RWPE2 (cell line): ENCODE results near the gene PAQR5.
"Not testable (repeated sequence)": the region's sequence is repeated elsewhere in the genome, so short reads cannot be mapped to it uniquely, and the experiment has no call there.

Source experiments
- ATAC-seq: fragments of 200-7000 bp; cut with Tn5 transposase; 3 replicates; pipeline ENCODE4 v1.9.1; 2021; ENCODE audit warnings: low read depth
- DNase-seq: peaks from one replicate; pipeline ENCODE4 v3.0.0-alpha.2; 2020; ENCODE audit warnings: low spot score
- H3K27ac ChIP-seq: fragments of 450-650 bp; 2 replicates; pipeline ENCODE4 v1.5.1; 2017; ENCODE audit warnings: mild to moderate bottlenecking; ENCODE audit not compliant: poor library complexity, severe bottlenecking
- H3K27me3 ChIP-seq: fragments of 250-450 bp; sonication (Bioruptor Pico); 2 replicates; pipeline ENCODE4 v1.5.1; 2021; ENCODE audit warnings: mild to moderate bottlenecking, moderate library complexity; ENCODE audit not compliant: insufficient read depth, poor library complexity, severe bottlenecking
- H3K36me3 ChIP-seq: fragments of 250-450 bp; sonication (Bioruptor Pico); 2 replicates; pipeline ENCODE4 v1.5.1; 2020; ENCODE audit warnings: low read depth, mild to moderate bottlenecking, moderate library complexity
- H3K4me1 ChIP-seq: fragments of 250-450 bp; sonication (Bioruptor Pico); 2 replicates; pipeline ENCODE4 v1.5.1; 2021; ENCODE audit warnings: mild to moderate bottlenecking, moderate library complexity; ENCODE audit not compliant: insufficient read depth, poor library complexity, severe bottlenecking
- H3K4me3 ChIP-seq: fragments of 250-450 bp; sonication (Bioruptor Pico); 2 replicates; pipeline ENCODE4 v1.5.1; 2021; ENCODE audit warnings: mild to moderate bottlenecking, moderate library complexity; ENCODE audit not compliant: severe bottlenecking
- H3K9me3 ChIP-seq: fragments of 250-450 bp; sonication (Bioruptor Pico); 2 replicates; pipeline ENCODE4 v1.5.1; 2021; ENCODE audit warnings: mild to moderate bottlenecking, moderate library complexity; ENCODE audit not compliant: severe bottlenecking
- CTCF ChIP-seq: fragments of 450-650 bp; IDR thresholded peaks from one replicate; pipeline ENCODE4 v1.5.1; 2017; ENCODE audit warnings: mild to moderate bottlenecking, moderate library complexity; ENCODE audit not compliant: poor library complexity, severe bottlenecking

The PAQR5 gene

GRCh38 chr15:69446953-69447352, 148.2 kb downstream of the PAQR5 start:
- DNase-seq, result no peak
- peaks cover 68% of the 10 kb centered on the region for H3K36me3 ChIP-seq
- no peak overlapping the region for H3K4me3 ChIP-seq
- H3K27me3 ChIP-seq, result no peaks in the 10 kb centered on the region
- H3K27ac ChIP-seq, result no peak overlapping the region
- H3K9me3 ChIP-seq, result no peaks in the 10 kb centered on the region
- no peak for TF ChIP-seq CTCF
- H3K4me1 ChIP-seq, result peaks cover 7% of the 10 kb centered on the region
- no peak for ATAC-seq

DNA sequence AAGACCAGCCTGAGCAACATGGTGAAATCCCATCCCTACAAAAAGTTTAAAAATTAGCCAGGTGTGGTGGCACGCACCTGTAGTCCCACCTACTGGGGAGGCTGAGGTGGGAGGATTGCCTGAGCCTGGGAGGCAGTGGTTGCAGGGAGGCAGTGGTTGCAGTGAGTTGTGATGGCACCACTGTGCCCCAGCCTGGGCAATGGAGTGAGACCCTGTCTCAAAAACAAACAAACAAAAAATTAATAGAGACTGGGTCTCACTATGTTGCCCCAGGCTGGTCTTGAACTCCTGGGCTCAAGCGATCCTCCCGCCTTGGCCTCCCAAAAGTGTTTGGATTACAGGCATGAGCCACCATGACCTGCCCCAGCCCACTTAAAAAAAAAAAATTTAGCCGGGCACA, 151.5 kb downstream of the PAQR5 start:
- ATAC-seq, result not testable (repeated sequence)
- H3K36me3 ChIP-seq, result peaks cover 62% of the 10 kb centered on the region

GRCh38 chr15:69450968-69451695, 152.4 kb downstream of the PAQR5 start:
- ATAC-seq, result no peak
- Histone ChIP-seq H3K4me1 (peaks cover 17% of the 10 kb centered on the region), H3K36me3 (peaks cover 62% of the 10 kb centered on the region), H3K4me3 (peak overlapping the region; percentile 92), H3K27ac (peak overlapping the region; percentile 85), H3K27me3 (no peaks in the 10 kb centered on the region), H3K9me3 (no peaks in the 10 kb centered on the region)
- DNase-seq, result no peak
- TF ChIP-seq CTCF, result no peak

More for the DNA sequence above, 151.5 kb downstream of the PAQR5 start:
- H3K4me3 ChIP-seq, H3K9me3 ChIP-seq, H3K27me3 ChIP-seq, H3K27ac ChIP-seq, DNase-seq: not testable (repeated sequence)
- peaks cover 17% of the 10 kb centered on the region for H3K4me1 ChIP-seq

DNA sequence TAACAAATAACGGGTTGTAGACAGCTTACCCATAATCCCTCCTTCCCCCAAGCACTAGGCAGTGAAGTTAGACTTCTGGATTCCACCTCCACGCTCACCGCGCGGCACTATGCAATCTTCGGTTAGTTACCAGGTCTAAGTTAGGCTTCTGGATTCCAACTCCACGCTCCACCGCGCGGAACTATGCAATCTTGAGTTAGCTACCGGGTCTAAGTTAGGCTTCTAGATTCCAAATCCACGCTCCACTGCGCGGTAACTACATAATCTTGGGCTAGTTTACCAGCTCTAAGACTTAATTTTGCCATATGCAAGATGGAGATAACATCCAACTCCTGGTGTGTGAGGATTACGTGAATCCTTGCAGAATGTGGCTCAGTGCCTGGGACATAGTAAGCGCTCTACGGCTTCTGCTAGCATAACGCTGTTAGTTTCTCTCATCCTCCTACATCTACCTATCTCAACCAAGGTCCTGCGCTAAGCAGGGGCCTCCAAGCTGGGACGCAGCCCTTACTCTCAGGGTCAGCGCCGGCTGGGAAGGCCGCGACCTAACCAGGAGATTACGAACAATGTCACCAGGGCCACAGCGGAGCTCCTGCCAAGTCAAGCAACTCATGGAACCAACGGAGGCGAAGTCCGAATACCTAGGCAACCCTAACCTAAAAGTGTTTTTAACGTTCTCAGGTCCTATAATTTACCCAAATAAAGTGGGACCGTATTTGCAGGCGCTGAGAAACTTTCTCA, 153.4 kb downstream of the PAQR5 start:
- H3K36me3 ChIP-seq, result peaks cover 62% of the 10 kb centered on the region

More for the DNA sequence above, 153.4 kb downstream of the PAQR5 start:
- H3K4me3 ChIP-seq, result peak overlapping the region; percentile 92
- H3K27me3 ChIP-seq, result no peaks in the 10 kb centered on the region
- peak overlapping the region; percentile 85 for H3K27ac ChIP-seq
- DNase-seq, result no peak
- H3K9me3 ChIP-seq, result no peaks in the 10 kb centered on the region
- ATAC-seq, result peak; percentile 43
- TF ChIP-seq CTCF, result no peak
- H3K4me1 ChIP-seq, result peaks cover 17% of the 10 kb centered on the region
